Nephron (organoid): ENCODE results near the gene RAX.
A peak's percentile ranks its signal among the peaks of the same experiment; 100 is the strongest.

ENCODE experiments used
- H3K27ac Mint-ChIP-seq, 3 experiments: 2 replicates each; pipeline ENCODE4 v1.8.0; 2020; ENCODE audit warnings: mixed read lengths in 3 of 3, mild to moderate bottlenecking in 2 of 3, moderate library complexity in 1 of 3
- H3K27me3 Mint-ChIP-seq: 2 replicates; pipeline ENCODE4 v1.8.0; 2021; ENCODE audit warnings: low read depth, mild to moderate bottlenecking, moderate library complexity, mixed read lengths
- H3K36me3 Mint-ChIP-seq: 2 replicates; pipeline ENCODE4 v1.8.0; 2020; ENCODE audit warnings: low read depth, mixed read lengths
- H3K4me1 Mint-ChIP-seq: 2 replicates; pipeline ENCODE4 v1.8.0; 2020; ENCODE audit warnings: mixed read lengths
- H3K4me3 Mint-ChIP-seq, 3 experiments: 2 replicates each; pipeline ENCODE4 v1.8.0; 2020; ENCODE audit warnings: mild to moderate bottlenecking in 3 of 3, mixed read lengths in 3 of 3, moderate library complexity in 2 of 3
- H3K9me3 Mint-ChIP-seq: 2 replicates; pipeline ENCODE4 v1.8.0; 2020; ENCODE audit warnings: mixed read lengths
- TF ChIP-seq, protein P1 (sequence below), 3 experiments: fragments of 200-600 bp; sonication (generic); IDR thresholded peaks; one replicate each; pipeline ENCODE4 v1.5.0; 2021; ENCODE audit warnings: antibody characterized with exemption in 3 of 3; ENCODE audit not compliant: unreplicated experiment in 3 of 3

Gene RAX

DNA sequence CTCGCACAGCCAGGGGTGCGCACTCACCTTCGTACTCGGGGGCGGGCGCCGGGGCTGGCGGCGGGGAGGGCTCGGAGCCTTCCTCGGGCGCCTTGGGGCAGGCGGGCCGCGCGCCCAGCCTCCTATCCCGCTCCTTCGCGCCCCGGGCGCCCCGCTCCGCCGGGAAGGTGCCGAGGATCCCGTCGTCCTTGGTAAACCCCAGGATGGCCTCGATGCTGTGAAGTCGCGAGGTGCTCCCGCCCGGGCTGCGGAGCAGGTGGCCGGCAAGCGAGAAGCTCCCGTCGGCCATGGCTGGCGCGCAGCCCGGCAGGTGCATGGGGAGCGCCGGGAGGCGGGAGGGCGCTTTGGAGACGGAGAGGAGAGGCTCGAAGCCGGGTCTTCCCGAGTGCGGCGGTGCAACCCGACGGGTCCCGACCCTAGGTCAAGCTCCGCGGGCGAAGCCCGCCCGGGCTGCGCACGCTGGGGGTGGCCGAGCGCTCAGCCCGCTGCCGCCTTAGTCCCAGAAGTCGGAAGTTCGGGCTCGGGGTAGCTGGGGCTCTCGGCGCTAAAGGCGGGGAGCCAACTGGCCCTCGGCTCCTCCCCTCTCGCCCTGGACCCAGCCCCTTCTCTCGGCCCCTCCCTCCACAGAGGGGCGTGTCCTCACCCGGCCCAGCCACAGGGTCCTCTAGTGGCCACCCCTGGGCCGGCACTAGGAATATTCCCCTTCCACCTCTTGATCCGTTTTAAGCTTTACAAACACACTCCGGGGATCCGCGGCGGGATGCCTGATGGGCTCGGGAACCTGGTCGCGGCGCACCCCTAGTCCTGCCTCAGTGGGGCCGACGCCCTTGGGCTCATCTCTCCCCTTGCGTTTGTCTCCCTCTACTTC is at the start of gene RAX:
Gene RAX, minus strand, starts transcription at position 564 of the 868 bp plus-strand sequence. Its CDS starts 248 bp downstream, at position 316.
- peak within 1 kb of the TSS; percentile 50 to 74 (median 53) for H3K4me3 Mint-ChIP-seq
- peaks cover 10% of the 10 kb centered on the region for H3K4me1 Mint-ChIP-seq
- TF ChIP-seq, protein P1, sequence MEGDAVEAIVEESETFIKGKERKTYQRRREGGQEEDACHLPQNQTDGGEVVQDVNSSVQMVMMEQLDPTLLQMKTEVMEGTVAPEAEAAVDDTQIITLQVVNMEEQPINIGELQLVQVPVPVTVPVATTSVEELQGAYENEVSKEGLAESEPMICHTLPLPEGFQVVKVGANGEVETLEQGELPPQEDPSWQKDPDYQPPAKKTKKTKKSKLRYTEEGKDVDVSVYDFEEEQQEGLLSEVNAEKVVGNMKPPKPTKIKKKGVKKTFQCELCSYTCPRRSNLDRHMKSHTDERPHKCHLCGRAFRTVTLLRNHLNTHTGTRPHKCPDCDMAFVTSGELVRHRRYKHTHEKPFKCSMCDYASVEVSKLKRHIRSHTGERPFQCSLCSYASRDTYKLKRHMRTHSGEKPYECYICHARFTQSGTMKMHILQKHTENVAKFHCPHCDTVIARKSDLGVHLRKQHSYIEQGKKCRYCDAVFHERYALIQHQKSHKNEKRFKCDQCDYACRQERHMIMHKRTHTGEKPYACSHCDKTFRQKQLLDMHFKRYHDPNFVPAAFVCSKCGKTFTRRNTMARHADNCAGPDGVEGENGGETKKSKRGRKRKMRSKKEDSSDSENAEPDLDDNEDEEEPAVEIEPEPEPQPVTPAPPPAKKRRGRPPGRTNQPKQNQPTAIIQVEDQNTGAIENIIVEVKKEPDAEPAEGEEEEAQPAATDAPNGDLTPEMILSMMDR (IDR thresholded peaks at IDR 0.05; ENCODE audit: unreplicated experiment in 3 of 3): peak in 2 of 3 experiments; percentile 31 to 51
- no peaks in the 10 kb centered on the region for H3K9me3 Mint-ChIP-seq
- H3K27ac Mint-ChIP-seq: no peak within 1 kb of the TSS
- H3K36me3 Mint-ChIP-seq: no peaks in the 10 kb centered on the region
- peaks cover 92% of the 10 kb centered on the region for H3K27me3 Mint-ChIP-seq

DNA sequence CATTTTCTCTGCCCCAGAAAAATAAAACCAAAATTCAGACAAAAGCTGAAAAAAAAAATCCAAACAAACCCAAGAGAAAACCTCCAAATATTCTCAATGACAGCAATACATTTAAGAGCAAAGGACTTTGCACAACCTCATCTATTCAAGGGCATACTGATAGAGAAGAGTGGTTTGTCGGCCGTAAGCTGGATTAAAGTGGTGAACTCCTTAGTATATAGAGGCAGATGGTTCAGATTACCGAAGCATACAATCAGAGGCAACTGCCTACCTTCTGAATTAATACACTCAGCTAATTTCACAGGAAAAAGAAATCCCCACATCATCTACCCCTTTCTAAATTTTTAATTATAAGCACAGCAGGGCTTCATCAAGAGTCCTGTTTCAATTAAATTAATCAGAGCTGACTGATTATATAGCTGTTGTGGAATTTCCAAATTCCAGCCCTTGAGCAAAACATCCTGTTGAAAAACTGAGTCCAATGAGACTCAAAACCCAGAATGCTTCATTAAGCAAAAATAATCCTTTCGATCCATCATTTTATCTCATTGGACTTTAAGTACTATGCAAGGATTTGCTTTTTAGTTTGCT is 45.3 kb upstream of the RAX start, which contains the start of gene CPLX4:
Gene CPLX4, minus strand, starts transcription at position 190 of the 591 bp plus-strand sequence. Its CDS starts 187 bp downstream, at position 3.
- Mint-ChIP-seq H3K4me3 (no peak within 1 kb of the TSS), H3K27me3 (peaks cover 3% of the 10 kb centered on the region), H3K9me3 (no peaks in the 10 kb centered on the region), H3K4me1 (no peaks in the 10 kb centered on the region), H3K27ac (no peak within 1 kb of the TSS), H3K36me3 (no peaks in the 10 kb centered on the region)
- TF ChIP-seq, protein P1 (IDR thresholded peaks at IDR 0.05; ENCODE audit: unreplicated experiment in 3 of 3): no peak

DNA sequence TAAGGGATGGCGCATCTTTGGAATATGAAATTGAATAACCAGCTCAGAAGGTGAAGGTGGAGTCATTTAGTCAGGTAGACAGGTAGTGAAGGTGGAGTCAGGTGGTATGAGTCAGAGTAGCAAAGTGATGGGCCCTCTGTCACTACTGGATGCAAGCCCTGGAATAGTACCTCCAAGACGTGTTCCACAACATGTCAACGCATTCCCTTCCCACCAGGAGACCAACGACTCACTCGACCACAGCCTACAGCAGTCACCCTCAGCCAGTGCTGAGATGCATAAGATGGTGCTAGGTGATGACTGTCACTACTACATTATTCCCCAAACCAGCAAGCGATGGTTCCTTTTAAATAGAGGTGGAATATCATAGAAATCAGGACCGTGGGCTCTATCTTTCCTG is 38.4 kb upstream of the RAX start:
- no peak overlapping the region for H3K27ac Mint-ChIP-seq
- H3K9me3 Mint-ChIP-seq: no peaks in the 10 kb centered on the region

DNA sequence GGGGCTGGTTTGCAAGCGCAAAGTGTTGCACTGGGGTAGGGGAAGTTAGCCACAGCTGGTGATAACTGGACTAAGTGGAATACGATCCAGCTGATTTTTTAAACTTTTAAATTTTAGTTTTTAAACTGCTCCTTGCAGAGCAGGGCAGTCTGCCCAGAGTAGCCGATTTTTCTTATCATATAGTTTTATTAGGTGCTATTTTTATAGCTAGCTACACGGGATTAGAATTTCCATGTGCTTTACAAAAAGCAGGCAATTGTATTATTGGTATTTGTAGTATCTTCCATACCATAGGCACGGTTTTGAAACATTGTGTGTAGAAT is 35.6 kb upstream of the RAX start:
- TF ChIP-seq, protein P1 (IDR thresholded peaks at IDR 0.05; ENCODE audit: unreplicated experiment in 3 of 3): no peak
- H3K4me3 Mint-ChIP-seq: peak overlapping the region in 2 of 3 experiments; percentile 46 to 64
- H3K36me3 Mint-ChIP-seq: no peaks in the 10 kb centered on the region
- no peaks in the 10 kb centered on the region for H3K9me3 Mint-ChIP-seq
- H3K27me3 Mint-ChIP-seq: peaks cover 69% of the 10 kb centered on the region
- H3K4me1 Mint-ChIP-seq: no peaks in the 10 kb centered on the region
- H3K27ac Mint-ChIP-seq: no peak overlapping the region

More for the DNA sequence above, 38.4 kb upstream of the RAX start:
- no peaks in the 10 kb centered on the region for H3K36me3 Mint-ChIP-seq
- no peaks in the 10 kb centered on the region for H3K4me1 Mint-ChIP-seq
- no peak overlapping the region for H3K4me3 Mint-ChIP-seq
- TF ChIP-seq, protein P1 (IDR thresholded peaks at IDR 0.05; ENCODE audit: unreplicated experiment in 3 of 3): no peak
- H3K27me3 Mint-ChIP-seq: peaks cover 55% of the 10 kb centered on the region

DNA sequence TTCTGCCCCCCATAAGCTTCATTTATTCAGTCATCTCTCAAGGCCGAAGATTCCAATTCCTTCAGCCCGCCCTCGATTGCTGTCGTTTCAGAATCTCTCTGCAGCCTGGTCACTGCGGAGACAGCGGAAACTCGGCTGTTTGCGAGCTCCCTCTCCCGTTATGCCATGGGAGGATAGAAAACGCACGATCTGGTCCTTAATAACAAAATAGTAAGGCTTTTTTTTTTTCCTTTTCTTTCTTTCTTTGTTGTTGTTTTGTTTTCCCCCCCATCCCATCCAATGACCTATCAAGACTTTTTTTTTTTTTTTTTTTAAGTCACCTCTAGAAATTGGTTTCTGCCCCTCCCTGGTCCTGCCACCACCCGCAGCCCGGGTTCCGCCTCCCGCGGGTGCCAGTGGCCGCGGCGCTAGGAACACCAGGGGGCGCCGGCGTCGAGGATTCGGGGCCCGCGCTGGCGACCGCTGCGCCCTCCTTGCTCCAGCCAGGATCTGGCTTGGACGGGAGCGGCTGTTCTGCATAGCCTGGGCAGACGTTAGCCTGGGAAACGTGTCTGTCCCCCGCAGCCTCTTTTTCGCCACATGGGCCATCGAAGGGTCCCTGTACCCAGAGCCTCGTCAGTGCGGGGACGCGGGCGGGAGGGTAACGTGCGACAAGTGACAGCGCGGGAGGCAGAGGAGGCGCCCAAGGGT is 35.1 kb upstream of the RAX start:
- no peaks in the 10 kb centered on the region for H3K9me3 Mint-ChIP-seq
- TF ChIP-seq, protein P1 (IDR thresholded peaks at IDR 0.05; ENCODE audit: unreplicated experiment in 3 of 3): peak; percentile 86 to 97 (median 88)
- peak overlapping the region; percentile 53 to 64 (median 59) for H3K4me3 Mint-ChIP-seq
- H3K27me3 Mint-ChIP-seq: peaks cover 69% of the 10 kb centered on the region
- no peak overlapping the region for H3K27ac Mint-ChIP-seq
- H3K36me3 Mint-ChIP-seq: no peaks in the 10 kb centered on the region
- no peaks in the 10 kb centered on the region for H3K4me1 Mint-ChIP-seq
